ENCODE data around the gene NTM.
"Not testable (repeated sequence)": the region's sequence is repeated elsewhere in the genome, so short reads cannot be mapped to it uniquely, and the experiment has no call there.

NTM gene

GRCh38 chr11:132318421-132319157 is 948.2 kb downstream of the NTM start:
- no peak for DNase-seq (ENCODE audit: low read depth in 2 of 2, low spot score in 1 of 2)

- not testable (repeated sequence) for DNase-seq (ENCODE audit: low read depth in 2 of 2, low spot score in 1 of 2)
Observed at GRCh38 chr11:132319419-132319818, 949.0 kb downstream of the NTM start.

GRCh38 chr11:132330515-132330914 is 960.1 kb downstream of the NTM start:
- DNase-seq (ENCODE audit: low read depth in 2 of 2, low spot score in 1 of 2) = no peak

GRCh38 chr11:132332521-132332920 is 962.1 kb downstream of the NTM start:
- no peak for DNase-seq (ENCODE audit: low read depth in 2 of 2, low spot score in 1 of 2)

GRCh38 chr11:132334769-132335280 is 964.4 kb downstream of the NTM start:
- no peak for DNase-seq (ENCODE audit: low read depth in 2 of 2, low spot score in 1 of 2)

GRCh38 chr11:132335311-132335710 is 964.9 kb downstream of the NTM start:
- no peak for DNase-seq (ENCODE audit: low read depth in 2 of 2, low spot score in 1 of 2)

- DNase-seq (ENCODE audit: low read depth in 2 of 2, low spot score in 1 of 2) = no peak
Observed at GRCh38 chr11:132336781-132337535, 966.5 kb downstream of the NTM start.

- DNase-seq (ENCODE audit: low read depth in 2 of 2, low spot score in 1 of 2) = no peak
Observed at GRCh38 chr11:132337819-132338416, 967.5 kb downstream of the NTM start.

- DNase-seq (ENCODE audit: low read depth in 2 of 2, low spot score in 1 of 2) = no peak
Observed at GRCh38 chr11:132342408-132342807, 972.0 kb downstream of the NTM start.

- no peak for DNase-seq (ENCODE audit: low read depth in 2 of 2, low spot score in 1 of 2)
Observed at GRCh38 chr11:132343445-132344175, 973.2 kb downstream of the NTM start.

- no peak for DNase-seq (ENCODE audit: low read depth in 2 of 2, low spot score in 1 of 2)
Observed at GRCh38 chr11:132346558-132347148, 976.2 kb downstream of the NTM start.

- no peak for DNase-seq (ENCODE audit: low read depth in 2 of 2, low spot score in 1 of 2)
Observed at GRCh38 chr11:132347156-132348090, 977.0 kb downstream of the NTM start.

GRCh38 chr11:132349811-132350733 is 979.7 kb downstream of the NTM start:
- DNase-seq (ENCODE audit: low read depth in 2 of 2, low spot score in 1 of 2) = no peak

GRCh38 chr11:132351050-132351449 is 980.6 kb downstream of the NTM start:
- no peak for DNase-seq (ENCODE audit: low read depth in 2 of 2, low spot score in 1 of 2)

- no peak for DNase-seq (ENCODE audit: low read depth in 2 of 2, low spot score in 1 of 2)
Observed at GRCh38 chr11:132352497-132352896, 982.1 kb downstream of the NTM start.

- DNase-seq (ENCODE audit: low read depth in 2 of 2, low spot score in 1 of 2) = no peak
Observed at GRCh38 chr11:132353255-132353654, 982.8 kb downstream of the NTM start.

GRCh38 chr11:132357811-132358572 is 987.6 kb downstream of the NTM start:
- no peak for DNase-seq (ENCODE audit: low read depth in 2 of 2, low spot score in 1 of 2)

- no peak for DNase-seq (ENCODE audit: low read depth in 2 of 2, low spot score in 1 of 2)
Observed at GRCh38 chr11:132358573-132358953, 988.1 kb downstream of the NTM start.
